ENCODE data around the gene SOX13. TPM values are rescaled to one million over a fixed set of nuclear protein-coding genes. Genes with fewer than 3 reads are reported as not detected.
"Not testable (repeated sequence)": the region's sequence is repeated elsewhere in the genome, so short reads cannot be mapped to it uniquely, and the experiment has no call there.

Gene SOX13
- total and polyA plus RNA-seq, 5 donors from 2014 or later: 0.47 TPM; not detected in 4

- Mint-ChIP-seq H3K27me3 (peaks cover 20% of the 10 kb centered on the region), H3K27ac (peak overlapping the region in 1 of 3 donors; percentile 18), H3K4me1 (no peaks in the 10 kb centered on the region), H3K9me3 (no peaks in the 10 kb centered on the region), H3K36me3 (no peaks in the 10 kb centered on the region), H3K4me3 (no peak overlapping the region)
- Histone ChIP-seq H3K4me1 (ENCODE audit: control insufficient read depth, insufficient read depth, low read length, poor library complexity, severe bottlenecking) (no peaks in the 10 kb centered on the region), H3K4me3 (ENCODE audit: low read depth, low read length) (no peak overlapping the region), H3K9me3 (ENCODE audit: control insufficient read depth in 2 of 2, low read length in 2 of 2) (no peaks in the 10 kb centered on the region), H3K36me3 (ENCODE audit: control insufficient read depth, insufficient read depth, low read length) (no peaks in the 10 kb centered on the region), H3K27ac (ENCODE audit: insufficient read depth, low read length, poor library complexity, severe bottlenecking) (no peak overlapping the region), H3K27me3 (ENCODE audit: control insufficient read depth, insufficient read depth, low read length) (no peaks in the 10 kb centered on the region)
- ATAC-seq (ENCODE audit: low read depth in 2 of 2) (no peak), DNase-seq (no peak)
Observed at GRCh38 chr1:204089044-204089751, 16.3 kb downstream of the SOX13 start.

GRCh38 chr1:204090132-204090531 is 17.2 kb downstream of the SOX13 start:
- H3K4me3 Mint-ChIP-seq; H3K27ac Mint-ChIP-seq; H3K4me3 ChIP-seq (ENCODE audit: low read depth, low read length); H3K9me3 ChIP-seq (ENCODE audit: control insufficient read depth in 2 of 2, low read length in 2 of 2); H3K4me1 ChIP-seq (ENCODE audit: control insufficient read depth, insufficient read depth, low read length, poor library complexity, severe bottlenecking); DNase-seq; H3K9me3 Mint-ChIP-seq; H3K36me3 Mint-ChIP-seq; ATAC-seq (ENCODE audit: low read depth in 2 of 2); H3K27me3 ChIP-seq (ENCODE audit: control insufficient read depth, insufficient read depth, low read length); H3K27ac ChIP-seq (ENCODE audit: insufficient read depth, low read length, poor library complexity, severe bottlenecking); H3K36me3 ChIP-seq (ENCODE audit: control insufficient read depth, insufficient read depth, low read length); H3K4me1 Mint-ChIP-seq: not testable (repeated sequence)
- peaks cover 15% of the 10 kb centered on the region for H3K27me3 Mint-ChIP-seq

DNA sequence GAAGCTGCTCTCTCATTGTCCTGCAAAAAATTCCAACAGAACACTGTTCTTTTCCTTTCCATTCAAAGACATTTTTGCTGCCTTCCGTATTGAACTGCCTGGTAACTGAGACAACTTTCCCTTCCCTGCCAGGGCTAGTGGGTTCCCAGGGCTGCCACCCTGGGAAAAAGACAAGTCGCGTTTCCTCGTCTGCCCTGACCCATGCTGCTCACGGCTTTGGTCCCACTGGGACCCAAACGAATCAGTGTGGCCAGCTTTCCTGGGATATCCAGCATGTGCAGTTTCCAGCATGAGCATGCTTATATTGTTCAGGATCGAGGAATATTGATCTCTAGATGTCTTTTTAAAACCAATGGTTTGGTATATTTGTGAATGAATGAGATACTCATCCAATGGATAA is 18.2 kb downstream of the SOX13 start:
- Mint-ChIP-seq H3K4me3 (no peak overlapping the region), H3K27me3 (peaks cover 11% of the 10 kb centered on the region), H3K9me3 (no peaks in the 10 kb centered on the region), H3K27ac (no peak overlapping the region), H3K4me1 (no peaks in the 10 kb centered on the region), H3K36me3 (no peaks in the 10 kb centered on the region)
- H3K4me1 ChIP-seq (ENCODE audit: control insufficient read depth, insufficient read depth, low read length, poor library complexity, severe bottlenecking): no peaks in the 10 kb centered on the region
- ATAC-seq (ENCODE audit: low read depth in 2 of 2): no peak
- no peaks in the 10 kb centered on the region for H3K27me3 ChIP-seq (ENCODE audit: control insufficient read depth, insufficient read depth, low read length)
- H3K27ac ChIP-seq (ENCODE audit: insufficient read depth, low read length, poor library complexity, severe bottlenecking): no peak overlapping the region
- no peak overlapping the region for H3K4me3 ChIP-seq (ENCODE audit: low read depth, low read length)
- no peak for DNase-seq
- no peaks in the 10 kb centered on the region for H3K9me3 ChIP-seq (ENCODE audit: control insufficient read depth in 2 of 2, low read length in 2 of 2)
- H3K36me3 ChIP-seq (ENCODE audit: control insufficient read depth, insufficient read depth, low read length): no peaks in the 10 kb centered on the region

- Histone ChIP-seq H3K36me3 (ENCODE audit: control insufficient read depth, insufficient read depth, low read length) (no peaks in the 10 kb centered on the region), H3K4me3 (ENCODE audit: low read depth, low read length) (no peak overlapping the region), H3K27me3 (ENCODE audit: control insufficient read depth, insufficient read depth, low read length) (no peaks in the 10 kb centered on the region), H3K27ac (ENCODE audit: insufficient read depth, low read length, poor library complexity, severe bottlenecking) (no peak overlapping the region), H3K4me1 (ENCODE audit: control insufficient read depth, insufficient read depth, low read length, poor library complexity, severe bottlenecking) (no peaks in the 10 kb centered on the region), H3K9me3 (ENCODE audit: control insufficient read depth in 2 of 2, low read length in 2 of 2) (no peaks in the 10 kb centered on the region)
- peaks cover 11% of the 10 kb centered on the region for H3K27me3 Mint-ChIP-seq
- peak overlapping the region in 1 of 4 donors; percentile 90 for H3K4me3 Mint-ChIP-seq
- ATAC-seq (ENCODE audit: low read depth in 2 of 2) (no peak), DNase-seq (no peak)
- peak overlapping the region in 1 of 3 donors; percentile 12 for H3K27ac Mint-ChIP-seq
- H3K4me1 Mint-ChIP-seq: no peaks in the 10 kb centered on the region
- no peaks in the 10 kb centered on the region for H3K9me3 Mint-ChIP-seq
- no peaks in the 10 kb centered on the region for H3K36me3 Mint-ChIP-seq
Observed at GRCh38 chr1:204091787-204092312, 18.9 kb downstream of the SOX13 start.

GRCh38 chr1:204092632-204093420 is 19.9 kb downstream of the SOX13 start:
- Histone ChIP-seq H3K4me1 (ENCODE audit: control insufficient read depth, insufficient read depth, low read length, poor library complexity, severe bottlenecking) (no peaks in the 10 kb centered on the region), H3K9me3 (ENCODE audit: control insufficient read depth in 2 of 2, low read length in 2 of 2) (no peaks in the 10 kb centered on the region), H3K4me3 (ENCODE audit: low read depth, low read length) (no peak overlapping the region), H3K36me3 (ENCODE audit: control insufficient read depth, insufficient read depth, low read length) (no peaks in the 10 kb centered on the region), H3K27ac (ENCODE audit: insufficient read depth, low read length, poor library complexity, severe bottlenecking) (no peak overlapping the region), H3K27me3 (ENCODE audit: control insufficient read depth, insufficient read depth, low read length) (no peaks in the 10 kb centered on the region)
- ATAC-seq (ENCODE audit: low read depth in 2 of 2): no peak
- Mint-ChIP-seq H3K36me3 (no peaks in the 10 kb centered on the region), H3K4me3 (no peak overlapping the region), H3K4me1 (no peaks in the 10 kb centered on the region), H3K27ac (no peak overlapping the region), H3K9me3 (no peaks in the 10 kb centered on the region), H3K27me3 (peaks cover 11% of the 10 kb centered on the region)
- no peak for DNase-seq

DNA sequence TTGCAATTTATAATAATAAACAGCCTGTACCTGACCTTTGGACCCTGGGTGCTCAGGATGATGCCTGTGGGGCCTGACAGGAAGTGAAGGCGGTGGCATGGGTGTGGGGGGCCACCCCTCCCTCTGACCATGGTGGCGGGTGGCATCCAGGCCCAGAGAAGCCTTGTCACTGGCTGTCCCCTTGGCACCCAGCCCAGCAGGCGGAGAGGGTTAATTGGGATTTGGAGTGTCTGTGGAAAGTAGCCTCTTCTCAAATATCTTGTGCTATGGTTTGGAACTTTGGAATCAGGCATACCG is 20.5 kb downstream of the SOX13 start:
- no peak overlapping the region for H3K27ac Mint-ChIP-seq
- H3K9me3 ChIP-seq (ENCODE audit: control insufficient read depth in 2 of 2, low read length in 2 of 2): no peaks in the 10 kb centered on the region
- peaks cover 16% of the 10 kb centered on the region for H3K27me3 Mint-ChIP-seq
- H3K4me3 Mint-ChIP-seq: no peak overlapping the region
- no peaks in the 10 kb centered on the region for H3K36me3 ChIP-seq (ENCODE audit: control insufficient read depth, insufficient read depth, low read length)
- H3K4me1 ChIP-seq (ENCODE audit: control insufficient read depth, insufficient read depth, low read length, poor library complexity, severe bottlenecking): no peaks in the 10 kb centered on the region
- no peaks in the 10 kb centered on the region for H3K4me1 Mint-ChIP-seq
- H3K27ac ChIP-seq (ENCODE audit: insufficient read depth, low read length, poor library complexity, severe bottlenecking): no peak overlapping the region
- no peak for ATAC-seq (ENCODE audit: low read depth in 2 of 2)
- H3K4me3 ChIP-seq (ENCODE audit: low read depth, low read length): no peak overlapping the region
- no peak for DNase-seq
- no peaks in the 10 kb centered on the region for H3K36me3 Mint-ChIP-seq
- H3K9me3 Mint-ChIP-seq: no peaks in the 10 kb centered on the region
- no peaks in the 10 kb centered on the region for H3K27me3 ChIP-seq (ENCODE audit: control insufficient read depth, insufficient read depth, low read length)

DNA sequence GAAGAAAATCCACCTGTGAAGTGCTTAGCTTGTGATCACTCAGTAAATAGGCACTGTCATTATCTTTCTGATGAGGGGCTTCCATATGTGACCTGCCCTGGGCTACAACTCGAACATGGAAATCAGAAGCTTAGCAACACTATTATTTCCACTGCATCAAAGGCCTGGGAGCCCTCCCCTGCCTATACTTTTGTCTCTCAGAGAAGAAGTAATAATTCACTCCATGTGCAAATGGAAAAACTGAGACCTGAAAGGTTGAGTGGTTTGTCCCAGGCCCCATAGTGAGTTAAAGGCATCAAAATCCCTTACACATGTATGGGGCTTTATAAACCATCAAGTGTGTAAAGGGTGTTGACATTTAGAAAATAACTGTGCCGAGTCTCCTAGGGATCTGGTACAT is 20.9 kb downstream of the SOX13 start:
- Mint-ChIP-seq H3K27ac (no peak overlapping the region), H3K4me1 (no peaks in the 10 kb centered on the region), H3K4me3 (no peak overlapping the region), H3K36me3 (no peaks in the 10 kb centered on the region), H3K27me3 (peaks cover 16% of the 10 kb centered on the region), H3K9me3 (no peaks in the 10 kb centered on the region)
- no peaks in the 10 kb centered on the region for H3K4me1 ChIP-seq (ENCODE audit: control insufficient read depth, insufficient read depth, low read length, poor library complexity, severe bottlenecking)
- no peak overlapping the region for H3K27ac ChIP-seq (ENCODE audit: insufficient read depth, low read length, poor library complexity, severe bottlenecking)
- no peaks in the 10 kb centered on the region for H3K9me3 ChIP-seq (ENCODE audit: control insufficient read depth in 2 of 2, low read length in 2 of 2)
- H3K36me3 ChIP-seq (ENCODE audit: control insufficient read depth, insufficient read depth, low read length): no peaks in the 10 kb centered on the region
- no peak for DNase-seq
- no peak for ATAC-seq (ENCODE audit: low read depth in 2 of 2)
- no peak overlapping the region for H3K4me3 ChIP-seq (ENCODE audit: low read depth, low read length)
- H3K27me3 ChIP-seq (ENCODE audit: control insufficient read depth, insufficient read depth, low read length): no peaks in the 10 kb centered on the region

- ATAC-seq (ENCODE audit: low read depth in 2 of 2) (no peak), DNase-seq (no peak)
- Histone ChIP-seq H3K36me3 (ENCODE audit: control insufficient read depth, insufficient read depth, low read length) (no peaks in the 10 kb centered on the region), H3K4me3 (ENCODE audit: low read depth, low read length) (no peak overlapping the region), H3K27me3 (ENCODE audit: control insufficient read depth, insufficient read depth, low read length) (no peaks in the 10 kb centered on the region), H3K9me3 (ENCODE audit: control insufficient read depth in 2 of 2, low read length in 2 of 2) (no peaks in the 10 kb centered on the region), H3K4me1 (ENCODE audit: control insufficient read depth, insufficient read depth, low read length, poor library complexity, severe bottlenecking) (no peaks in the 10 kb centered on the region), H3K27ac (ENCODE audit: insufficient read depth, low read length, poor library complexity, severe bottlenecking) (no peak overlapping the region)
- Mint-ChIP-seq H3K27ac (no peak overlapping the region), H3K4me3 (no peak overlapping the region), H3K9me3 (no peaks in the 10 kb centered on the region), H3K27me3 (peaks cover 16% of the 10 kb centered on the region), H3K36me3 (no peaks in the 10 kb centered on the region), H3K4me1 (no peaks in the 10 kb centered on the region)
Observed at GRCh38 chr1:204094313-204094729, 21.4 kb downstream of the SOX13 start.
